Smooth muscle cell (in vitro differentiated cells): Measurements from ENCODE around the gene TMEM229B. TPM values are rescaled to one million over a fixed set of nuclear protein-coding genes. Genes with fewer than 3 reads are reported as not detected.

Experiments
- DNase-seq: peaks from one replicate; lab custom pipeline; 2025; ENCODE audit not compliant: unreplicated experiment; lab: John Stamatoyannopoulos, UW
- H2AFZ ChIP-seq: fragments of 200-600 bp; sonication (generic); 2 replicates; pipeline ENCODE4 v1.6.0; 2016; ENCODE audit warnings: antibody characterized with exemption, low read depth, mild to moderate bottlenecking
- H3F3A ChIP-seq: fragments of 200-600 bp; sonication (generic); 2 replicates; pipeline ENCODE4 v1.6.0; 2017; ENCODE audit warnings: antibody characterized with exemption, low read depth
- H3K27ac ChIP-seq: fragments of 200-600 bp; sonication (generic); 2 replicates; pipeline ENCODE4 v1.5.1; 2016; ENCODE audit warnings: low read depth, mild to moderate bottlenecking
- H3K27me3 ChIP-seq: fragments of 200-600 bp; sonication (generic); 2 replicates; pipeline ENCODE4 v1.6.1; 2016; ENCODE audit warnings: low read depth, mild to moderate bottlenecking
- H3K36me3 ChIP-seq: fragments of 200-600 bp; sonication (generic); 2 replicates; pipeline ENCODE4 v1.5.1; 2016; ENCODE audit warnings: low read depth
- H3K4me1 ChIP-seq: fragments of 200-600 bp; sonication (generic); 2 replicates; pipeline ENCODE4 v1.5.1; 2016; ENCODE audit warnings: low read depth
- H3K4me2 ChIP-seq: fragments of 200-600 bp; sonication (generic); 2 replicates; pipeline ENCODE4 v1.6.0; 2016; ENCODE audit warnings: mild to moderate bottlenecking
- H3K4me3 ChIP-seq: fragments of 200-600 bp; sonication (generic); 2 replicates; pipeline ENCODE4 v1.5.1; 2016; ENCODE audit warnings: mild to moderate bottlenecking
- H3K79me2 ChIP-seq: fragments of 200-600 bp; sonication (generic); 2 replicates; pipeline ENCODE4 v1.6.0; 2016; ENCODE audit warnings: low read depth, mild to moderate bottlenecking
- H3K9ac ChIP-seq: fragments of 200-600 bp; sonication (generic); 2 replicates; pipeline ENCODE4 v1.6.0; 2016; ENCODE audit warnings: low read depth
- H3K9me3 ChIP-seq: fragments of 200-600 bp; sonication (generic); replicated peaks from 2 replicates; pipeline ENCODE4 v1.5.1; 2016; ENCODE audit warnings: low read depth
- H4K20me1 ChIP-seq: fragments of 200-600 bp; sonication (generic); 2 replicates; pipeline ENCODE4 v1.6.0; 2016; ENCODE audit warnings: low read depth
- CTCF ChIP-seq: fragments of 200-600 bp; sonication (generic); IDR thresholded peaks from 2 replicates; pipeline ENCODE4 v1.5.1; 2017; ENCODE audit warnings: borderline replicate concordance, mild to moderate bottlenecking, antibody characterized with exemption; ENCODE audit not compliant: insufficient read depth, poor library complexity, severe bottlenecking
- WGBS: methylation state at CpG from one replicate; pipeline ENCODE4 v1.1.7; 2016; ENCODE audit warnings: low lambda C conversion rate; 5-methylcytosine and 5-hydroxymethylcytosine counted together
- polyA plus RNA-seq: library from polyadenylated mRNA; unstranded; fragments of >200 nt; fragmentation: Nextera tagmentation; extraction: Ambion mirVana; gene quantifications from 2 replicates; pipeline ENCODE4 v1.2.1, GENCODE V29; 2016
- total RNA-seq: library from RNA; depleted of rRNA; stranded (reverse); fragments of >200 nt; gene quantifications from 2 replicates; pipeline ENCODE4 v1.2.3, GENCODE V29; 2014

Gene TMEM229B
- total and polyA plus RNA-seq, 2 experiments from 2014 or later, result 0.22 to 0.49 TPM

- H3K79me2 ChIP-seq, result no peaks in the 10 kb centered on the region
- no peak for TF ChIP-seq CTCF
Measured at GRCh38 chr14:67523764-67524633, 35.5 kb upstream of the TMEM229B start.

DNA sequence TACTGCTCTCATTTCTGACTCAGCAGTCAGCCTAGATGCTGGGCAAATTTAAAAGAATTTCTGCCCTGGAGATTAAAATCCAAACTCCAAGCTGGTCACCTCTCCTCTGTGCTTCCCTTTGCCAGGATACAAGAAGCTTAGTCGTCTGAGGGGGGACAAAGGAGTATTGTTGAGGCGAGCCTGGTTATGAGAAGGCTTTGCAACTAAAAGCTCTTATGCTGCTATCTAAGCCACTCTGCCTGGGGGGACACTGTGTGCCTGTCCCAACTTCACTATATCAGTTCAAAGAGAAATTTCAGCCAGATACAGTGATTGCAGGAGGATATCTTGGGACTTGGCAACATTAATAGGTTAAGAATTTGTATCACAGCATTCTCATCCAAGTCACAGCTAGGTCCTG lies 33.7 kb upstream of the TMEM229B start:
- H3K4me1 ChIP-seq, result peaks cover 2% of the 10 kb centered on the region
- TF ChIP-seq CTCF, result no peak
- peaks cover 42% of the 10 kb centered on the region for H3K27me3 ChIP-seq
- DNase-seq, result no peak
- 61% methylated on average over 2 of the region's 2 CpGs for whole genome bisulfite sequencing
- no peaks in the 10 kb centered on the region for H3K9me3 ChIP-seq
- no peak overlapping the region for H3K27ac ChIP-seq
- no peaks in the 10 kb centered on the region for H3K36me3 ChIP-seq
- no peak overlapping the region for H3K4me3 ChIP-seq
- H3F3A ChIP-seq, result no peaks in the 10 kb centered on the region
- no peaks in the 10 kb centered on the region for H4K20me1 ChIP-seq
- H3K79me2 ChIP-seq, result no peaks in the 10 kb centered on the region
- no peak overlapping the region for H2AFZ ChIP-seq
- no peak overlapping the region for H3K9ac ChIP-seq
- no peak overlapping the region for H3K4me2 ChIP-seq

More at GRCh38 chr14:67523764-67524633, 35.5 kb upstream of the TMEM229B start:
- Histone ChIP-seq H3F3A (no peaks in the 10 kb centered on the region), H3K27me3 (peaks cover 25% of the 10 kb centered on the region), H2AFZ (no peak overlapping the region), H3K4me3 (no peak overlapping the region), H3K4me1 (no peaks in the 10 kb centered on the region), H3K27ac (no peak overlapping the region), H4K20me1 (no peaks in the 10 kb centered on the region), H3K9me3 (no peaks in the 10 kb centered on the region), H3K9ac (no peak overlapping the region), H3K4me2 (peak overlapping the region; percentile 22), H3K36me3 (no peaks in the 10 kb centered on the region)
- DNase-seq, result no peak
- 76% methylated on average over 7 of the region's 7 CpGs for WGBS

GRCh38 chr14:67520482-67520881 lies 32.0 kb upstream of the TMEM229B start:
- H3K79me2 ChIP-seq, result no peaks in the 10 kb centered on the region
- no peaks in the 10 kb centered on the region for H3K36me3 ChIP-seq
- H3K27ac ChIP-seq, result no peak overlapping the region
- H4K20me1 ChIP-seq, result no peaks in the 10 kb centered on the region
- no peak overlapping the region for H3K9ac ChIP-seq
- TF ChIP-seq CTCF, result no peak
- H2AFZ ChIP-seq, result no peak overlapping the region
- H3K4me3 ChIP-seq, result no peak overlapping the region
- WGBS, result 83% methylated on average over 1 of the region's 1 CpG
- H3K4me2 ChIP-seq, result no peak overlapping the region
- H3F3A ChIP-seq, result no peaks in the 10 kb centered on the region
- no peak for DNase-seq
- H3K27me3 ChIP-seq, result peaks cover 60% of the 10 kb centered on the region
- H3K9me3 ChIP-seq, result no peaks in the 10 kb centered on the region
- H3K4me1 ChIP-seq, result peaks cover 3% of the 10 kb centered on the region
